DND-41 (cell line): ENCODE results near the gene PBRM1.

Experiments
- CTCF ChIP-seq: IDR thresholded peaks from 2 replicates; pipeline ENCODE4 v1.5.1; 2012; ENCODE audit warnings: borderline replicate concordance, low read length, moderate library complexity, mild to moderate bottlenecking; ENCODE audit not compliant: poor library complexity, severe bottlenecking; ENCODE audit errors: extremely low read depth
- EZH2 ChIP-seq: IDR thresholded peaks from 3 replicates; pipeline ENCODE4 v1.6.1; 2012; ENCODE audit warnings: borderline replicate concordance, low read depth, mild to moderate bottlenecking, moderate library complexity, low read length, inconsistent platforms; ENCODE audit not compliant: severe bottlenecking

- TF ChIP-seq CTCF (no peak), EZH2 (no peak)
Observed at GRCh38 chr3:52509753-52510328, 175.9 kb downstream of the PBRM1 start.
